Occipital lobe (tissue), 2 donors: Measurements from ENCODE around the gene CACNA1I. TPM values are rescaled to one million over a fixed set of nuclear protein-coding genes. Genes with fewer than 3 reads are reported as not detected.

Experiments used
- DNase-seq: peaks from one replicate; lab custom pipeline; 2025; lab: John Stamatoyannopoulos, UW
- total RNA-seq: library from RNA; depleted of rRNA; stranded (reverse); fragments of >200 nt; gene quantifications from one replicate; pipeline ENCODE4 v1.2.3, GENCODE V29; 2014

CACNA1I gene
- total RNA-seq, 1 donor from 2014 or later, result 6.7 TPM

DNA sequence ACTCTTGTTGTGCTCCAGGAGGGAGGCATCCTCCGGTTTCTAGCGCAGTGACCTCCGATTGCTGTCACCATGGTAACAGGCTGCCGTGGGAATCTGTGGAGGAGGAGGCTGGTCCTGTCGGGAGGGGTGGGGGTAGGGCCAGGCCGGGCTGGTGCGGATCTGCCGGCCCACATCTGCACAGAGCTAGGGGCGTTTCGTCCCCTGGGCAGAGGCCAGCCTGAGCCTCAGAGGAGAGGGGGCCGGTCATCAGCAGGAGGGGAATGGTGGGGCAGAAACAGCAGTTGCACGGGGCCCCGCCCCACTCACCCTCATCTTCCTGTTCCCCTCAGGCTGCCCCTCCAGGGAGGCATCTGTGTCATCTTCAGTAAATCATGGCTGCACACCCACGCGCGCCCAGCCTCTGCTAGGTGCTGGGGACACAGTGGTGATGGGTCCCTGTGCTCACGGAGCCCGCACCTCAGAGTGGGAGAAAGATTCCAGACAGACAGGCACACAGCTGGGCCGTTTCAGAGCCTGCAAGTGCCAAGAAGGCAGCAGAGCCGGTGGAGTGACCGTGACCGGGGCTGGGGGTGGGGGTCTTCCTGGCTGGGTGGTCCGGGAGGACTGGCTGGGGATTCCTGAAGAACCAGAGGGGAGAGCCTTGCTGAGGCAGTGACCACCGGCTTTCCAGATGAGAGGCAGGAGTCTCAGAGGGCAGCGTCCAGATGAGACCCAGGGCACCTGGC is 120.5 kb downstream of the CACNA1I start:
- DNase-seq, result peak; percentile 55

DNA sequence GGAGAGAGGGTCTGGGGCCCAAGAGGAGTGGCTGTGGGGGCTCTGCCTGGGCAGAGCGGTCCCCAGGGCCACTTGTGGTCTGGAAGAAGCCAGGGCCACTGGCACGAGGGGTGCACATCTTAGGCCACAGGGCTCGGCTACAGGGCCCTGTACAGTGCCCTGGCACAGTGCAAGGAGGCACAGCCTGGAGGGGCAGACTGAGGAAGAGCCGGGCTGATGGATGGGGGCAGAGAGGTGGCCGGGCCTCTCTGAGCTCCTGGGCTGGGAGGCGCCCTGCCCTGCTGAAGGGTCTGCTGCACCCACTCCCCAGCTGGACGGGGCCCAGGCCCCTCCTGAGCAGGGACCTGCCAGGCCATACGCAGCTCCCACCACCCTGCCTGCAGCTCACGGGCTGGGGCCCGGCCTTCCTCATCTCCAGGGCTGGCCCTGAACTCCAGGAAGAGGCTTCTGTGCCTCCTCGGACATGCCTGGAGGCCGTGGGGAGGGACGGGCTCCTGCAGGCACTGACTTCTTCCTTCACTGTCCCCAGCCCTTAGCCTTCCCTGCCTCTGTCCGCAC is 123.5 kb downstream of the CACNA1I start:
- DNase-seq, result no peak

GRCh38 chr22:39697790-39698430 is 127.4 kb downstream of the CACNA1I start:
- DNase-seq, result no peak

DNA sequence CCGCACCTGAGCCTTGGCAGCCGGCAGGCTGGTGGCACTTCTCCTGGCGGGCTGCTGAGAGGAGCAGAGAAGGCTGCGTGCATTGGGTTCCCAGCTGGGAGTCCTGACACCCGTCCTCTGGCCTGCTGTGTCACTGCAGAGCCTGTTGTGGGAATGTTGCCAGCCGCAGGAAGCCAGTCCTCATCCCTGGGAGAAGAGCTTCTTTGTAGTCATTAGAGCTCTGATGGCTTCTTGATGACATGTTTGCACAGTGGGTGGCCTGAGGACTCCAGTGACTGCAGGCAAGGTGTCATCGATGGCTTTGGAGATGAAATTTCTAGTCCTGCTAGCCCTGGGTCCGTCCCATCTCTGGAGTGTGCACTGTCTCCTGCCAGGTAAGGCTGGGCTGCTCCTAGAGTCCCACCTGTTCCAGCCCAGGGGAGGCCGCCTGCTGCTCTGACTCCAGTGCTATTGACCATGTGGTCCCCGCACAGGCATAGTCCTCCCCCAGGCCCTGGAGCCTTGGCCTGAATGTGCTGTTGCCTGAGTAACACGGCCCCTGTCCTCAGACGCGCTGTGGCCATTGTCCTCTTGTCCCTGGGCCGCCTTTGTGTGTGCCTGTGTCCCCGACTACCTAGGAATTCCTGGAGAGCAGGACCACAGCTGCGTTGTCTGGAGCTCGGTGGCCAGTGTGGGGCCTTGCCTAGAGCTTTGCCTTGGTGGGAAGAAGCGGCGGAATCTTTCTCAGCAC is 129.2 kb downstream of the CACNA1I start:
- no peak for DNase-seq

DNA sequence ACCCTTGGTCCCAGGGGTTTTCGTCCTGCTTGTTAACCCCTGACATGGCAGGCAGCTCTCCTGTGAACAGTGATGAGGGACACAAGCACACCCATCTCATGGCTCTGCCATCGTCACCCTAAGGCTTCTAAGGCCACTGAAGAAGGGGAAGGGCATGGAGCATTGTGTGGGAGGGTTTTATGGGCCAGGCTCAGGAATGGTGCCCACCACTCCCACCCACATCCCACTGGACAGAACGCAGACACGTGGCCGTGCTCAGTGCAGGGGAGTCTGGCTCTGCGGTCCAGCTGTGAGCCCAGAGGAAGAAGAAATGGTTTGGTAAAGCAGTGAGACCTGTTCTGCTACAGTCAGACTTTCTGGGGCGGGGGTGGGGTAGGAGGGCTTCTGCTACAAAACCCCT is 130.0 kb downstream of the CACNA1I start:
- no peak for DNase-seq

DNA sequence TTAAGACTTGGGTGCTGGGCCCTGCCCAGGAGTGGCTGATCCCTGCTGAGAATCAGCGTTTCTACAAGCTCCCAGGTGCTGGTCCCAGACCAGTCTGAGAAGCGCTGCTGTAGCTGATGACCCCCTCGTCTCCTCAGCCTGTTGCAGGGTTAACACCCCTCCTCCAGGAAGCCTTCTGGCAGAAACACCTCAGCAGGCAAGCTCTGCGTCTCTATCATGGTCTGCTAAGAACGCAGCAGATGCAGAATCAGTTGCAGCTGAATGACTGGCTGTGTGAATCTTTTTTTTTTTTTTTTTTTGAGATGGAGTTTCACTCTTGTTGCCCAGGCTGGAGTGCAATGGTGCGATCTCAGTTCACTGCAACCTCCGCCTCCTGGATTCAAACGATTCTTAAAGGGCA is 132.5 kb downstream of the CACNA1I start:
- DNase-seq, result no peak

DNA sequence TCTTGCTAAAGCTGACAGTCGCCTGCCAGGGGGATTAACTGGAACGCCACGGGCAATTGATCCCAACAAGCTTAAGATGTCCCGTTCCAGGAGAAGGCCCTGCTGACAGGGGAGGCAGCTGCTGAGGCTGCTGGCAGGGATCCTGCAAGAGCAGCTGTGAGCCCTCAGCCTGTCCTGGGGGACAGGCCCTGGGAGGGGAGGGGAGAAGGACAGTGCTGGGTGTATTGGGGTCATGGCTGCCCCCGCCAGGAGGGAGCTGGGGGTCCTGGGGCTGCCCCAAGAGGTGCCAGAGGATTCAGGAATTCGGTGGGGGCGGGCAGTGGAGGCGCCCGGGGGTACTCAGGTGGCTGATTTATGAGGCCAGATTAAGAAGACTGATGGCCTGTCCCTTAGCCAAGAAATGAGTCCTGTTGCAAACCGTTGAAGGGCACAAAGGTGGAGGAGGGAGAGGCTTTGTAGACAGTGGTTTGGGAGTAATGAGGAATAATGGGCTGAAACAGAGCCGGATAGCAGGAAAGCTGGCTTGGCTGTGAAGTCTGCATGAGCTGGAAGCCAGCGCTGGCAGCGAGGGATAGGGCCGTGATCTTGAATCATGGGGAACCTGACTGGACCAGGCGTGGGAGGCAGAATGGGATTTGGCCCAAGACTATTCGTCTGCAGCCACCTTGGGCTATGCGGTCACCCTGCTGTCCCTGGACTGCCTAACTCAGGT is 133.5 kb downstream of the CACNA1I start:
- DNase-seq, result no peak

GRCh38 chr22:39705386-39705785 is 134.8 kb downstream of the CACNA1I start:
- no peak for DNase-seq

- DNase-seq, result no peak
Observed at GRCh38 chr22:39706376-39707140, 136.0 kb downstream of the CACNA1I start.

DNA sequence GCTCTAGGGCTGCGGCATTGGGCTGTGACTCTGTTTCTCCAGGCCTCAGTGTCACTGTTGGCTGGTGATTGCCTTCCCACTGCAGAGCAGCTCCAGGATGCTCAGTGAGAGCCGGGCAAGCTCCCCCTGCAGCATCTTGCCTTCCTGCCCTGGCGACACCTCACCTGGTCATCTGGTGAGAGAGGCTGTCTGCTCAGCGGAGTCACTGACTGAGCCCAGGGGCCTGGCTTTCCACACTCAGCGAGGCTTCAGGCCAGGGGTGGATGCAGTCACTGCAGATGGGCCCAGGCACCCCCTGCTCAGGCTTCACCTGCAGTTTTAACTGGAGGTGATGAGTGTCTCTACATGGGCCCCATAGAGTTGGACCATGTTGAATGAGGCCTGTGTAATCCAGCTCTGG is 136.8 kb downstream of the CACNA1I start:
- no peak for DNase-seq

DNA sequence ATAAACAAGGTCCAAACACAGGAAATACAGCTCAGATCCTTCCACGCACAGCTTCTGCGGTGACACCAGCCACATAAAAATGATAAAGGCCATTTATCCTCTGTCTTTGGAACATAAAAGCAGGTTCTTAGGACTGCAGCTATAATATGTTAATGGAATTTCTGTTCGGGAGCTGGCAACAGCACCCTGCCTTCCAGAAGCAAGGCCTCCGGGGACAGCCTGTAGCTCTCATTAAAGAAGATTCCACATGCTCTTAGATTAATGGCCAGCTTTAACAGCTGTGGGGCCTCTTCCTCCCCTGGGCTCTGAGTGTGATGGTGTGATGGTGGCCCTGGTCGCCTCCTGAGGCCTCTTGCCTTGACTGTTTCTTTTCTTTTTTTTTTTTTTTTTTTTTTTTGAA is 137.3 kb downstream of the CACNA1I start:
- no peak for DNase-seq

GRCh38 chr22:39710380-39711150 is 140.0 kb downstream of the CACNA1I start:
- DNase-seq, result no peak

DNA sequence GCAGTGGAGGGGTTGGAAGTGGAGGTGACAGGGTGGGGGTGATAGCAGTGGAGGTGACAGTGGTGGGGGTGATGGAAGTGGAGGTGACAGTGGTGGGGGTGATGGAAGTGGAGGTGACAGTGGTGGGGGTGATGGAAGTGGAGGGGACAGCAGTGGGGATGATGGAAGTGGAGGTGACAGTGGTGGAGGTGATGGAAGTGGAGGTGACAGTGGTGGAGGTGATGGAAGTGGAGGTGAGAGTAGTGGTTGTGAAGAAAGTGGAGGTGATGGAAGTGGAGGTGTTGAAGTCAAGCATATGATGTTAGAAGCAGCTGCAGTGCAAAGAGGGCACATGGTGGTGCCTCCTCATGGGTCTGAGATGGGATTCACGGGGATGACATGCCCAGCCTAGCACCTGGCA is 141.5 kb downstream of the CACNA1I start:
- DNase-seq, result no peak

DNA sequence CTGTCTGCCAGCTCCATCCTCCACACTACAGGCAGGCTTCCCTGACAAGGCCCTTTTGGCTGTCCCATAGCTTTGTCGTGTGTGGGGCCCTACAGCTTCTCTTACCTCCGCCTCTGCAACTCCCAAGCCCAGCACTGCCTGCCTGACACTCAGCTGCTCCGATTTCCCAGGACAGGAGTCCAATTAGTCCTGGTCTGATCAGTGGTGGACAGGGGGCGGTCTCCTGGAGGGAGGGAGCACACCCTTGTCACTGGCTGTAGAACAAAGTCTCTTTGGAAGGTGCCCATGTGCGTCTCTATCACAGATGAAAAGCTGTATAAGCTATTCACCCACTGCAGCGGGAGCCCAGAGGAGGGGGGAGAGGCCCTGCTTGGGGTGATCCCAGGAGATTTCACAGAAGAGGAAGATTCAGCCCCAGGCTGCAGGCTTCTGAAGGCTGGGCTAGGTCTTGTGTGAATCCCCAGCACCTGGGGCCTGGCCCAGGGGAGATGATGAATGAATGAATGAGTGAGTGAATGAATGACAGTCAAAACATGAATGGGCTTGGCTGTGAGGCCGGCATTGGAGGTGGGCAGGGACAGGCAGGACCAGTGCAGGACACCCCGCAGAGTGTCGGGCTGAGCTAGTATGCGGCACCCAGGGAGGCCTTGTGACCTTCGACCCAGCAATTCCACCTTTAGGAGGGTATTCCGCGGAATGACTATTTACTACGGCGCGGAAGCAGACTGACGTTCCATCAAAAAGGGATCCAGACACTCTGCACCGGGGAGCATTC is 142.4 kb downstream of the CACNA1I start:
- DNase-seq, result no peak

DNA sequence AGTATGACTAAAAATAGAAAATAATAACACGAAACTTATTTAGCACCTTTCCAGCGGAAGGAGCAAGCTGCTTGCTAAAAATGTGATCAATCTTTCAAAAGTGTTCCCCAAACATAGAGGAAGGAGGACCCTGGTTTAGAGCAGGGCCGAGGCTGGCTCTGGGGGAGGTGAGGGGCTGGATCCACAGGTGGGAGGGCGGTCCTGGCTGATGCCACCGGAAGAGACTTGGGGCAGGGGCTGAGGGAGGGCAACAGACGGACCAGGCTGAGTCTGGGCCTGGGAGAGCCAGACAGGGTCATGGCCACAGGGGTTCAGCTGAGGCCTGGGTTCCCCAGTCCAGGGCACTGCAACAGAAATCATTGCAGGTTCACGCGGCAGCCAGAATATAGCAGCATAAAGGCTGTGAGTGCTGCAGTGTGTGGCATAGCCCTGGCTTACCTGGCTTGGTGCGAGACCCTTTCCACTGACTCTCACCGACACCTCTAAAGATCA is 143.3 kb downstream of the CACNA1I start:
- no peak for DNase-seq

DNA sequence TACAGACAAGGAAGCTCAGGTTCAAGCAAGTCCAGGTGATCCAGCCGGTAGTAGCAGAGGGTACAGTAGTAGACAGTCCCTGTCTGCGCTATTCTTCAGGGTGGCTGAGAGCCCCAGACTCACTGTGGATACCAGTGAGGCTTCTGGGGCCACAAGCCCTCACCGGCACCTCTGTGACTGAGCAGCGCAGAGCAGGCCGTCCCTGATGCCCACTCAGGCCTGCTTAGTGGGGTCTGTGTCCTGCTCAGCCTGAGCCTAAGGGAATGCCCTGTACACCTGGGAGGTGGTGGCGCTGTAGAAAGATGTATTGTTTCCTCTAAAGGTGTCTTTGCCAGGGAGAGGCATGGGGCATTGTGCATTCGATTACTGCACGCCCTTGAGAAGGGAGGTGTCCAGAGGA is 143.8 kb downstream of the CACNA1I start:
- DNase-seq, result no peak

DNA sequence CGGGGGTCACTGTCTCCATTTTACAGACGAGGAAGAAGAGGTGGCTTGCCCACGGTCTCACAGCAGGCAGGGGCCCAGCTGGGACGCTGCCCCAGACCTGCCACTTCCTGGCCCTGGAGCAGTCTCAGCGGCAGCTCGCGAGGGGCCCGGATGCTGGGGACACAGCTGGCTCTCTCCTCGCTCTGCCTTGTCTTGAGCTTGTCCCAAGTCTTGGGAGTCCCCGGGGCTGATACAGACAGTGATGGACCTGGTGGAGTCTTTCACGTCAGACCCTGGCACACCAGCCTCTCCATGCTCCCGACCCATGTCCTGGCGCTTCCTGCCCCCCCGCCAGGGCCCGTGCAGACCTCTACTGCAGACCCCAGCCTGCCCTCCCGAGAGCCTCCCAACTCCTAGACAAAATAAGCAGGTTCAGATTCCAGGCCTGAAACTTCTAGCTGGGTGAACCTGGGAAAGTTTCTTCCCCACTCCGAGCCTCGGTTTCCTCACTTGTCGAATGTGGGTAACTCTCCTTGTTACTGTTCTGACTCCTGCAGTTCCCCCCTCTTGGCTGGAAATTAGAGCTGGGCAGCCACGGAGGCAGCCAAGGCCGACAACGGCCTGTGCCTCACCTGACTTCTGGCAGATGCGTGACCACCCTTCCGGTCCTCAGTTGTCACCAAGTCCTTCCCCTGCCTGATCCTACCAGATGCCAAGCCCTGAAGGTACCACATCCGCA is 145.4 kb downstream of the CACNA1I start:
- DNase-seq, result no peak

DNA sequence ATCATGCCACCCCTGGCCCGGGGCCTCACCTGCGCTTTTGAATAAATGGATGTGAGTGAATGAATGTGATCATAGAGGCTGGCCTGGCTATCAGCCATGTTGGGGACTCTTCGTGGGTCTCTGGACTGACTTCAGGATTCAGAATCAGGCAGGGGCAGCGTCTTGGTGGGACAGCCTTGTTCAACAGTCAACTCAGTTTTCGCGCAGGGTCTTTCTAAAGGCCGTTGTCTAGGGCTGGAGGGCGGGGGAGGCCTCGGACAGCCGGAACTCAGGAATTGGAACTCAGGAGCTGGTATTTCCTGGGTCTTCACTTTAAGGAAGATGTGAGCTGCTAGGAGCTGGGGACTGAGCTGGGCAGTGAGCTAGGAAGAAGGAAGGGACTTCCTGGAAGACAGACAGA is 146.0 kb downstream of the CACNA1I start:
- DNase-seq, result no peak

DNA sequence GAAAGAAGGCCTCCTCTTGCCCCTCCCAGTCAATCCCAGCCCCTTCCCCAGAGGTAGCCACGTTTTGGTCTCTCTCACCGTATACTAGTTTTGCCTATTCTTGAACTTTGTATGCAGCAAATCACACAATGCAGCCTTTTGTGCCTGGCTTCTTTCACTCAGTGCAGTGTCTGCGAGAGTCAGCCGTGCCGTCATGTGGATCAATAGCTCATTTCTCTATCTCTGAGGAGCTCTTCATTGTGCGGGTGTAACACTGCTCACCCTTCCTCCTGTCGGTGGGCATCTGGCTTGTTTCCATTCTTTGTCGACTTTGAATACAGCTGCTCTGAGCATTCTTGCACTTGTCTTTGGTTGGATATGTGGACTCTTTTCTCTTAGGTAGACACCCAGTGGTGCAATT is 146.5 kb downstream of the CACNA1I start:
- DNase-seq, result no peak
